RKO (cell line): ENCODE results near the gene CIAO3.
"Not testable (repeated sequence)": the region's sequence is repeated elsewhere in the genome, so short reads cannot be mapped to it uniquely, and the experiment has no call there.

Source experiments
- DNase-seq: peaks from one replicate; pipeline ENCODE4 v3.0.0-alpha.2; 2016; ENCODE audit warnings: low spot score

The CIAO3 gene

DNA sequence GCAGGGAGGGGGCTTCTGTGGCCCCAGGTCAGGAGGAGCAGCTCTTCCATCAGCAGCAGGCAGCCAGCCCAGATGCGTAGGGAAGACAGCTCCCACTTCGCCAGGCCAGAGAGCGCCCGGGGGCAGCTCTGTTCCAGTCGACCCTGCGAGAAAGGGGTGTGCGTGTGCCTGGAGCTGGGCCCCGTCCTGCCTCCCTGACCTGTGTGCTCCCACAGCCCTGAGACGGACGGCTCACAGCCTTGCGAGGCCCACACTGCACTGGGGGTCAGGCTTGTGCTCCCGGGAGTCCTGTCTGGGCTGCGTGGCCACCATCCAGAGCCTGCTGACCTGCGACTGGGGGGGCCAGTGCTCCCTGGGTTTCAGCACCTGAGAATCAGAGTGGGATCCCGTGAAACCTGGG lies 19.3 kb upstream of the CIAO3 start:
- DNase-seq: no peak

DNA sequence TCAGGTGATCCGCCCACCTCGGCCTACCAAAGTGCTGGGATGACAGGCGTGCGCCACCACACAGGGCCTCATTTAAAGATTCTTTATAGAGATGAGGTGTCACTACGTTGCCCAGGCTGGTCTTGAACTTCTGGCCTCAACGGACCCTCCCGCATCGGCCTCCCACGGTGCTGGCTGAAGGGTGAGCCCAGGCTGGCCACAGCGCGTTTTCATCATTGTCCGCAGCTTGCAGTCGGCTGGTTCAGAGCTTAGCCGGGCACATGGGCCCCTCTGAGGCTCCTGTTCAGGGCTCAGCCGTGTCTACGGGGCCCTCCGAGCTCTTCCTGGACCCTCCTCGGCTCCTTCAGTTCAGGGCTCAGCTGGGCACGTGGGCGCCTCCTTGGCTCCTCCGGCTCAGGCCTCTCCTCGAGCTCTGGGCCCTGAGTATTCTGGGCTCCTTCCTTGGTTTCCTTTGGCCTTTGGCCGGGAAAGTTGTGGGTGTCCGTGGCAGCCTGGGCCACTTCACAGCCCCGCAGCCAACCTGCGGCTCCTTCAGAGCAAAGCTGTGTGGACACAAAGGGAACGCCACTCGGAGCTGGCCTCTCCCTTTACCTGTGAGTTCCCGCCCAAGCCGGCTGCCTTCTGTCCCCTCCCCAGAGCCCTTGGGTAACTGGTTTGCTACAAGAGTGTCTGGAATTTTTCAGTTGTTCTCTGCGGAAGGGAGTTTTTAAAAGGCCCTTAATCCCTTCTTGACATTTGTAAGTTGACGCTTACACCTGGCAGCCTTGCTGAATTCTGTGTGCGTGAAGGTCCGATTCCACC lies 18.5 kb upstream of the CIAO3 start:
- no peak for DNase-seq

DNA sequence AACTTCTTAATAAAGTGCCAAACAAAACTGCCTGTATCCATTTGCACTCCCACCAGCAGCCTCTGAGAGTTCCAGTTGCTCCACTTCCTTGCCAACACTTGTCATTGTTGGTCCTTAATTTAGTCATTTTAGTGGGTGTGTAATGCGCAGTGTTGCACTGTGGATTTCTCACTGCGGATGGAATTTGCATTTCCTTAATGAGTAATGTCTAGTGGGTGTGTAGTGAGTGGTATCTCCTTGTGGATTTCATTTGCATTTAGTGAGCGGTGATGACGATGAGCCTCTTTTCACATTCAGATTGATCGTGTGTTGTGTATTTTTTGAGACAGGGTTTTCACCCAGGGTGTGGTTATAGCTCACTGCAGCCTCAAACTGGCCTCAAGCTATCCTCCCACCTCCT lies 15.6 kb upstream of the CIAO3 start:
- no peak for DNase-seq

DNA sequence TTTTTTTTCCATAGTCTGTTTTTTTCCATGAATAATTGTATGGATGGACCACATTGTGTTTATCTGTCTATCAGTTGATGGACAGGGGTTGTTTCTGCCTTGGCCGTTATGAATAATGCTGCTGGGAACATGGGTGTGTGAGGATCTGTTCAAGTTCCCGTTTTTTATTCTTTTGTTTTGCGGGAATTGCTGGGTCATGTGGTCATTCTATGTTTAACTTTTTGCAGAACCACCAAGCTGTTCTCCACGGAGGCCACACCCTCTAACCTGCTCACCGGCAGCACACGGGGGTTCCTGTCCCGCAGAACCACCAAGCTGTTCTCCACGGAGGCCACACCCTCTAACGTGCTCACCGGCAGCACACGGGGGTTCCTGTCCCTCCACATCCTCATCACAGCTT lies 13.9 kb upstream of the CIAO3 start:
- no peak for DNase-seq

DNA sequence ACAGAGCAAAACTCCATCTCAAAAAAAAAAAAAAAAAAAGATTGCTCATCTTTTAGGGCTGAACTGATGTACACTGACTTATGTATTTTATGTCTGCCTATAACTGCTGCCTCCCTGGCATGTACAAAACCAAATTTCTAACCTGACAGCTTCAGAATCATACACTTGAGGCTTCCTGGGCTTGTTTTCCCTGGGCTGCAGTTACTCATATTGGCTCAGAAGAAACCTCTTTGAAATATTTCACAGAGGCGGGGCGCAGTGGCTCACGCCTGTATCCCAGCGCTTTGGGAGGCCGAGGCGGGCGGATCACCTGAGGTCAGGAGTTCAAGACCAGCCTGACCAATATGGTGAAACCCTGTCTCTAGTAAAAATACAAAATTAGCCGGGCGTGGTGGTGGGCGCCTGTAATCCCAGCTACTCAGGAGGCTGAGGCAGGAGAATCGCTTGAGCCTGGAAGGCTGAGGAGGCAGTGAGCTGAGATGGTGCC lies 13.4 kb upstream of the CIAO3 start:
- not testable (repeated sequence) for DNase-seq

DNA sequence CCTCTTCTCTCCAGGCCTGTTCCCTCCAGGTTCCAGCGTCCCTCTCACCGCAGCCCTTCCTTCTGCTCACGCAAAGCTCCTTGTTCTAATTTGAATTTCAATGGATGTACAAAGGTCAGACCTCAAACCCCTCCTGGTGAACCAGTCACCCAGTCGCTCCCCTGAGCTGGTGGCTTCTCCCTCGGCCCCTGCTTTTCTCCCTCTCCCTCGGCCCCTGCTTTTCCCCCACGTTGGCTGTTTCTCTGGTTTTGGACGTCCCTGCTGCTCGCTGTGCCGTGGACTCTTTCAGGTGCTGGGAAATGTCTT lies 11.2 kb upstream of the CIAO3 start:
- no peak for DNase-seq

DNA sequence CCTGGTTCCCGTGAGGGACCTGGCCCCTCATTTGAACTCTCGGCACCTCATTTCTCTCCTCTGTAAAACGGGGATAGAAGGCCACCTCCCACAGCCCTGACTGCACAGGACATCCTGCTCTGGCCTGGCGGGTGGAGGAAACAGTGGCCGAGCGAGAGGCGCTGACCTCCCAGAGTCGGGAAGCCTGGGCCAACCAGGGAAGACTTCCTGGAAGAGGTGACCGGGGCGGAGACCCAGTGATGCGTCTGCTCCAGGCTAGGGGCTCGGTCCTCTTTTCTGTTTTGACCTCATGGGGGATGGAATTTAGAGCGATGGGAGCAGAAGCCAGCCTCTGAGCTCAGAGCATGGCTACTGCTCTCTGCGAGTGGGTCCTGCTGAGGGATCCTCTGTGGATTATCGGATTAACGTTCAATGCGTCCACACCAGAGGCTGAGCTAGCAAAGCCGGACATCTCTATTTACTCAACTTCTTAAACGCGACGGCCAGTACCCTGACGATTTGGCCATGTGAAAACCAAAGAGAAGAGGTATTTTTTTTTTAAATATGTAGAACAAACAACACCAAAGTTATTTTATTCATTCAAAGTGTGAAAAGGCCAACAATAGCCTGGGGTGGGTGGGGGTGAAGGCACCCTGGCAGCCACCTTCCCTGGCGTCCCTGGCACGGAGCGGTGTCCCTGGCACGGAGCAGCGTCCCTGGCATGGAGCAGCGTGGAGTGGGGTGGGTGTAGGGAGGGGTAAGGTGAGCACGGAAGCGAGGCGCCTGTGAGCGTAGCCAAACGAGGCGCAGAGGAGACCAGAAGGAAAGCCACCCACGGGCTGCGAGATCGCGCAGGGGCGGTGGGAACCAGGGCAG lies 10.6 kb upstream of the CIAO3 start:
- no peak for DNase-seq

DNA sequence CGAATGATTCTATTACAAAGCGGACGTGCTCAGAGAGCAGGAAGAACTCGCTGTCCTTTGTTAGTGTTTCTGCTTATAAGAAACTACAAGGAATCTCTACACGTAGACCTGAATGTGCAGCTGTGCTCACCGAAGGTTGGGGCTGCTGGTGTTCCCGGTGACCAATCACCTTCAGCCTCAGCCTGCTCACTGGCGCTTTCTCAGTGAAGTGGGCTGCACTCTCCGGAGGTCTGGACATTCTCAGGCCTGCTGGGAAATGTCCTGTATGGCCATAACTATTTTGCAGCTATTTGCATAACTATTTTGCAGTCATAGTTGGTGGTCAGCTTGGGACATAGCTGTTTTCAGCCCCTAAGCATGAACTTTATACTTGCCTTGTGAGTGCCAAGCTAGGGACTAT lies 9.7 kb upstream of the CIAO3 start:
- DNase-seq: no peak

DNA sequence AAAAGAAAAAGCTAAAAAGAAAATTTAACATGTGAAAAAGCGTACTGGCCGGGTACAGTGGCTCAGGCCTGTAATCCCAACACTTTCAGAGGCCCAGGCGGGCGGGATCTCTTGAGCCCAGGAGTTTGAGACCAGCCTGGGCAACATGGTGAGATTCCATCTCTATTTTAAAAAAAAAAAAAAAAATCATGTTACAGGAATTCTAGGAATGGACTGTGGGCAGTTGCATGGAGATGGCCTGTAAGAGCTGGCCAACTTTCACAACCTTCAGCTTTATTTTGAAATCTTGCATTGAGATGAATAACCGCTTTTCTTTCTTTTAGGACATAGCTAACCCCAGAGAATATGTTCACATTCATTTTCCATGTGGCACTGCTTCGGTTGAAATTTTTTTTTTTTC lies 8.2 kb upstream of the CIAO3 start:
- DNase-seq: no peak

DNA sequence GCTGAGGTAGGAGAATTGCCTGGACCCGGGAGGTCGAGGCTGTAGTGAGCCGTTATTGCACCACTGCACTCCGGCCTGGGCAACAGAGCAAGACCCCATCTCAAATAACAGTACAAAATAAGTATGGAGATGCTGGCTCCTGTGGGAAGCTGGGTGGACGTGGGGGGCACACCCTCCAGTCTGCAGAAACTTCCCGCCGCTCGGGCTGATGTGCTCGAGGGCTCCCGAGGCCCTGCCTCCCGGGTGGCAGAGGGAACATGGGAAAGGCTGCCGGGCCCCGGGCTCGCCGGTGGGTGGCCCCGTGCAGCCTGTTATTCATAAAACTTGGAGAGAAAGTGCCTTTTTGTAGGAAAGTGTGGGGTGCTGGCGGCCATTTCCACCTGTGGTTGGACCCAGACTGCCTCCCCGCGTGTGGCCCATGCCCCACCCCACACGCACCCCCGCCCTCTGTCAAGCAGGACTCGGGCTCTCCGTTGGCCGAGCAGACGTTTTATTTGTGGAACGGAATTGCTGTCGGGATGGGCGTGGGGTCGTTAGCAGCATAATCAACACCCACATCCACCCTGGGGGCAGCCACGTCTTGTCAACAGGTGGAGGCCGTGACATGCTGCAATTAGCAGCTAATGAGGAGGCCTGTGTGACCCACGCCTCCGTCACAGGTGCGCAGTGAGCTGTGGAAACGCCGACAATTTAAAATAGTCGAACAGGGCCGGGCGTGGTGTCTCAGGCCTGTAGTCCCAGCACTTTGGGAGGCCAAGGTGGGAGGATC lies 7.4 kb upstream of the CIAO3 start:
- no peak for DNase-seq

DNA sequence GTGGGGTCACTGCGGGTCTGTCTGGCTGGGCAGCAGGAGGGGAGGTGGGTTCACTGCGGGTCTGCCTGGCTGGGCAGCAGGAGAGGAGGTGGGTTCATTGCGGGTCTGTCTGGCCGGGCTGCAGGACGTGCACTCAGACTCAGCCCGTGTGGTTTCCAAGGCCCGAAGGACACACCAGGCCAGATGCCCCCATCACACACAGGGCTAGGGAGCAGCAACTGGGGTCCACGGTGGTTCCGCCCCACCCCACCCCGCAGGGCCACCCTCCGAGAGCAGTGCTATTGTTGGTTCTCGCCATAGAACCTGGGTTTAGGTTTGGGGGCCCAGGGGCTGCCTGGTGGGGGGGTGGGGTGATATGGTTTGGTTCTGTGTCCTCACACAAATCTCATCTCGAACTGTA lies 5.8 kb upstream of the CIAO3 start:
- no peak for DNase-seq

DNA sequence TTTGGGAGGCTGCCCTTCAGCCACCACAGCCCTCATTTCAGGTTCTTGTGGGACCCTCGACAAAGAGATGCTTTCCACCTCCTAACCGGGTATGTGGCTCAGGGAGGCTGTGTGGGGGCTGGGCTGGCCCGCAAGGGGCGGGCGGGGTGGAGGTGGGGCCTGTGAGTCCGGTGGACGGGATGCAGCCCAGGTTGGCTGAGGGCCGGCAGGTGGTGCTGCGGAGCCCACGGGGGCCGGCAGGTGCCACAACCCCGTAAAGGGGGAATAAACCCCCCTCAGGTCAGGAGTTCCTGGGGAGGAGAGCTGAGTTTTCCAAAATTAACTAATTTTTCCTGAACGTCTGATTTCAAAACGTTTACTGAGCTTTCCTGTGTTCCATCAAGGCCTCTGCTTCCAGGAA lies 4.9 kb upstream of the CIAO3 start:
- DNase-seq: no peak

DNA sequence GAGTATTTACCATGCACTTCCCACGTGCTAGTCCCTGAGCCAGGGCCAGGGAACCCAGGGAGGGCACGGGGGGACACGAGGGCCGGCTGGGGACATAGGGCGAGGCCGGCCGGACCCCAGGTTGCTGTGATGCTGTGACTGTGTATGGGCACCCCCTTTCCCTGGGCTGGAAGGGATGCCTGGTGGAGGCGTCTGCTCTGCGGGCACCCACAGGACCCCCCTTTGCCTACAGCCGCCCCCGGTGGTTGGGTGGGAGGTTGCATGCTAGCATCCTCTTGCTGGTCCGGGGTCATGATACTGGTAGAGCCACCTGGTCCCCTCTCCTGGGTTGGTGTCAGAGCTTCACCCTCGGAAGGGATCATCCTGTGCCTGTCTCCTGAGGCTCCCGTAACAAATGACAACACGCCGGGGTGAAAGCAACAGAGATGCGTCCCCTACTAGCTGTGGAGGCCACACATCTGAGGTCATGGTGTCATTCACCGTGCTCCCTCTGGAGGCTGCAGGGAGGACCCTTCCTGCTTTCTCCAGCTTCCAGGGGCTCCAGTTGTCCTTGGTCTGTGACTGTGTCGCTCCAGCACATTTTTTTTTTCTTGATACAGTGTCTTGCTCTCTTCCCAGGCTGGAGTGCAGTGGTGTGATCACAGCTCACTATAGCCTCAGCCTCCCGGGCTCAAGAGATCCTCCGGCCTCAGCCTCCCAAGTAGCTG lies 3.1 kb upstream of the CIAO3 start:
- no peak for DNase-seq

DNA sequence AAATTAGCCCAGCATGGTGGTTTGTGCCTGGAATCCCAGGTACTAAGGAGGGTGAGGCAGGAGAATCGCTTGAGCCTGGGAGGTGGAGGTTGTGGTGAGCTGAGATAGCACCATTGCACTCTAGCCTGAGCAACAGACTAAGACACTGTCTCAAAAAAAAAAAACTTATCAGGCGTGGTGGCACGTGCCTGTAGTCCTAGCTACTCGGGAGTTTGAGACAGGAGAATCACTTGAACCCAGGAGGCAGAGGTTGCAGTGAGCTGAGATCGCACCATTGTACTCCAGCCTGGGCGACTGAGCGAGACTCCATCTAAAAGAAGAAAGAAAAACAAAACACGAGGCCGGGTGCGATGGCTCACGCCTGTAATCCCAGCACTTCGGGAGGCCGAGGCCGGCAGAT lies 2.1 kb upstream of the CIAO3 start:
- DNase-seq: not testable (repeated sequence)

DNA sequence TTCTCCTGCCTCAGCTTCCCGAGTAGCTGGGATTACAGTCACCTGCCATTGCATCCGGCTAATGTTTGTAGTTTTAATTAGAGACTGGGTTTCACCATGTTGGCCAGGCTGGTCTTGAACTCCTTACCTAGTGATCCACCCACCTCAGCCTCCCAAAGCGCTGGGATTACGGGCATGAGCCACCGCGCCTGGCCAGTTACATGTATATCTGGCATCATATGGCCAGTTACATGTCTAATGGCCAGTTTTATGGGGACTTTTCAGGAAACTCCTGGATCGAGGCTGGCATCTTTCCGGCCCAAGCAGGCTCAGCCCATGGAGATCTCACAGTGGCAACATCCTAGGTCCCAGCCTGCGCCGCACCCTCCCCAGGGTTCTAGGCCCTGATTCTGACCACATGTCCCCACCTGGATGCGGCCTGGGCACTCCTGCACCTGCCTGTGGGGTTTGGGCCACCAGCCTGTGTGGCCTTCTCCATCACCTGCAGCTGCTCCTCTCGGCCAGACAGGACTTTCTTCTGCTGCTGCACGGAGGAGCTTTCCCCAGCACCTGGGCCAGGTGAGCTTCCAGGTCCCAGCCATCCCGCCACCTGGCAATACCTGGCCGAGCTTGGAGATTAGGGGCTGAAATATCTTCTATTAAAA lies 1.3 kb upstream of the CIAO3 start:
- DNase-seq: no peak

DNA sequence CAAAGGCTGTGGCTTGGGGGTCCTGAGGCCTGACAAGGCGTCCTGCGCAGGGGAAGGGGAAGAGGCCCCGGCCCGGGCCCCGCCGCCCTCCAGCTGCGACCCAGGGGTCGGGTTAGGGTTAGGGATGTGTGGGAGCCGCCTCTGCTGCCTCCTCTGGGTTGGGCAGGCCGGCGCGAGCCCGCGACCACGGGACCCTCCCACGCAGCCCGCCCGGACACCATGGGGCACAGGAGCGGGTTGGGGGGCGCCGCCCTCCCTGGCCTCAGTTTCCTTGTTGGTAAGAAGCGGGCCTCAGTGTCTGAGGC lies 386 bp downstream of the CIAO3 start:
- DNase-seq: no peak

DNA sequence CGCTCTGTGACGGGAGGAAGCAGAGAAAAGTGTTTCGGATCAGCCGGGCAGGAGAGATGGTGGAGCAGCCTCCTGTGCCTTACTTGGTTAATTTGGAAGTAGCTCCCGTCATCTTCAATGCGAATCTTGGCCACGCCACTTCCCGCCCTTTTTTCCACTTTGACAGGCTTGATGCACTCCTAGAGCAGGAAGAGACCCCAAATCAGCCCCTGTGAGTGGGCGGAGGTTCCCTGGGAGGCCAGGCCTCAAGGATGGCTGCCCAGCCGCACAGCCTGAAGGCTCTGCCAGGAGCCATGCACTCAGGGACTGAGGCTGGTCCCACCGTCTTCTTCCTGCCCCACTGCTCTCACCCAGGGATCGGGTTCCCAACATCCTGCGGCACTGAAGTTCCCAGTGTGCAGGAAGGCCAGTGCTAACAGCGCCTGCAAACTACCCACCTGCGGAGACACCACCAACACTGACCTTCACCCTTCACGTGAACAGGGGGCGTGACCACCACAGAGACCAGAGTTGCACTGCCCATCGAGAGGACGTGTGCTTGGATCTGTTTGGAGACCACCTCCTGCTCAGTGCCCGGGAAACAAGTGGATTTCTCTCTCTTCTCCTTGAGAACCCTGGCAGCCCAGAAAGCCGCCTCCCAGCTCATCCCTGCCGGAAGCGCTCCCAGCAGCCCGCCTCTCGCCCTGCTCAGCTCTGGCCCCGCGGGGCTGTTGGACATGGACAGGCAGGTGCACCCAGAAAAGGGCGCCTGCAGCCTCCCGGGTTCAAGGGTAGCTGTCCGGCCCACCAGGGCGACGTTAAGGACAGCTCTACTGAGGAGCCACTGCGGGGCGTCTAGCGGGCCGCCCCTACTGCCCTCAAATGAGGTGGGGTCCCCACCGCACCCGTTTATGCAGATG lies 988 bp downstream of the CIAO3 start:
- no peak for DNase-seq

DNA sequence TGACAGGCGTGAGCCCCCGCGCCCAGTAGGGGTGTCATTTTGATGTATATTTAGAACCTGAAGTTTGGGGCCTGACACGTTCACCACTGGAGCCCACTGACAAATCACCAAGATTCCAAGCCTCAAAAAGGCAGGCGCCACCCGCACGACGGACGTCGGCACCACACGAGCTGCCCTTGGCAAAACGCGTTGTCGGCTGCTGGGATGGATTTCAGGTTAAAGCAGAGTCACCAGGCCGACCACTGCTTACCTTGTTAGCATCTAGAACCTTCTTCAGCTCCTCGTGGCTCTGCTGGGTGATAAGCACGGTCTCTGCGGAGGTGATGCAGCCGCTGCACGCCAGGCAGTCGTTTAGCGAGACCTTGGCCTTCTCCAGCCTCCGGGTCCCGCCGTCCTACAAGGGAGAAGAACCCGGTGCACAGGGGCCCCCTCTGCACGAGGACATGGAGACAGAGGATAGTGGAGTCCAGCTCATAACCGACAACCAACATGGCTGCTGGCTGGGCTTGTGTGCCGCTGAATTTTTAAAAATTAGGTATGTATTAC lies 3.8 kb downstream of the CIAO3 start:
- DNase-seq: no peak

DNA sequence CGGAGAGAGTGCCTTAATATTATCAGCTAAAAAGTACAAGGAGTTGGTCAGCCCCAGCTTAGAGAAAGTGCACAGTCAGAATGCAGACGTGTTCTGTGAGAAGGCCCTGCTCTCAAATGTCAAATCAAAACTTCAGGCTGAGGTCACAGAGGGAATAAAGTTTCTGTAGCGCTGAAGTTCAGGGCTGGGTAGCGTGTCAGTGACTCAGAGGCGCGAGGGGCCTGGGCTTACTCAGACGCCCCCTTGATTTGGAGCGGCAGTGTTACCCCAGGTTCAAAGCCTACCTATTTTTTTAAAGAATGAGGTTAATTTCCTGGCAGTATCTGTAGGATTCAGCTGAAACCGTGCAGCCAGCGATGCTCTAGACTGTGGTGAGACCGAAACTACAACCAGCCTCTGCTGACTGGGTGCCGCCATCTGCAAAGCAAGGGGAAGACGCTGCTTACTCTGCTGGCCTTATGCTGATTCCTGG lies 4.8 kb downstream of the CIAO3 start:
- no peak for DNase-seq
